Hindlimb muscle (tissue), 1 donor: ENCODE data around the gene ANKRD10. TPM values are rescaled to one million over a fixed set of nuclear protein-coding genes. Genes with fewer than 3 reads are reported as not detected.

ENCODE experiments used
- DNase-seq: peaks from one replicate; pipeline ENCODE4 v3.0.0-alpha.2; 2013
- polyA plus RNA-seq: library from polyadenylated mRNA; unstranded; fragments of 120-200 nt; gene quantifications from one replicate; pipeline ENCODE4 v1.2.1, GENCODE V29; 2013; ENCODE audit not compliant: insufficient read length

The ANKRD10 gene
- polyA plus RNA-seq, 1 donor: 252 TPM

GRCh38 chr13:110830800-110831371 is 84.0 kb downstream of the ANKRD10 start:
- DNase-seq: no peak

DNA sequence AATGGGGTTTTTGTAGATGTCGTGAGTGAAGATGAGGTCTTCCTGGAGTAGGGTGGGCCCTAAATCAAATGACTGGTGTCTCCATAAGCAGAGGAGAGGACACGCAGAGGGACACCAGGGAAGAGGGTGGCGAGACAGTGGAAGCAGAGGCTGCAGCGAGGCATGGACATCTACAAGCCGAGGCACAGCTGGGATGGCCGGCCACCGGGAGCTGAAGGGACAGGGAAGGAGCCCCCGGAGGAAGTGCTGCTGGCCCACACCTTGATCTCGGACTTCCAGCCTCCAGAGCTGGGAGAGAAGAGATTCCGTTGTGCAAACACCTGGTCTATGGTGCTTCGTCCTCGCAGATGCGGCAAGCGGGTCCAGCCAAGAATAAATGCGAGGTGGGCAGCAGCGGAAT is 84.5 kb downstream of the ANKRD10 start:
- DNase-seq: no peak

DNA sequence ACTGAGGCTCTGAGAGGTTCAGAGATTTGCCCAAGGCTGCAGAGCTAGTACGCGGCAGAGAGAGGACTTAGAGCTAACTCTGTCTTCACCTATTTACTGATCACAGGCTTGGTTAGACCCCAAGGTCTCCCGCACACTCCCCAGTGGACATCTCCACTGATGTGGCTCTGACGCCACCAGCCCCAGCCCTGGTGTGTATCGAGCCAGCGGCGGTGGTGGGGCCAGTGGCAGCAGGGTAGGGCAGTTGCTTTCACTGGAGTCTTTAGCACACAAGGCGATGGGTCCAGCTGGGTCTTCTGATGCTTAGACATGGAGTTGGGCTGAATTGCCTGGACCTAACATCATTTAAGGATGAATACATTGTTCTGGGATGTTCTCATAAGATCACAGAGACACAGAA is 85.4 kb downstream of the ANKRD10 start:
- no peak for DNase-seq

- no peak for DNase-seq
Measured at GRCh38 chr13:110828705-110829104, 86.2 kb downstream of the ANKRD10 start.

Other genes starting within 250 kb of the ANKRD10 start
- gene CARS2, start 209.0 kb downstream of the ANKRD10 start, polyA plus RNA-seq: 73.4 TPM
- 10.1 TPM for gene ING1, start 201.4 kb downstream of the ANKRD10 start, polyA plus RNA-seq
- gene ARHGEF7, start 200.2 kb upstream of the ANKRD10 start, polyA plus RNA-seq: 86.2 TPM